ENCODE data around the gene SYS1. TPM values are rescaled to one million over a fixed set of nuclear protein-coding genes. Genes with fewer than 3 reads are reported as not detected.

Gene SYS1
- total RNA-seq, 2 experiments from 2014 or later, result 22.1 to 24.2 TPM

DNA sequence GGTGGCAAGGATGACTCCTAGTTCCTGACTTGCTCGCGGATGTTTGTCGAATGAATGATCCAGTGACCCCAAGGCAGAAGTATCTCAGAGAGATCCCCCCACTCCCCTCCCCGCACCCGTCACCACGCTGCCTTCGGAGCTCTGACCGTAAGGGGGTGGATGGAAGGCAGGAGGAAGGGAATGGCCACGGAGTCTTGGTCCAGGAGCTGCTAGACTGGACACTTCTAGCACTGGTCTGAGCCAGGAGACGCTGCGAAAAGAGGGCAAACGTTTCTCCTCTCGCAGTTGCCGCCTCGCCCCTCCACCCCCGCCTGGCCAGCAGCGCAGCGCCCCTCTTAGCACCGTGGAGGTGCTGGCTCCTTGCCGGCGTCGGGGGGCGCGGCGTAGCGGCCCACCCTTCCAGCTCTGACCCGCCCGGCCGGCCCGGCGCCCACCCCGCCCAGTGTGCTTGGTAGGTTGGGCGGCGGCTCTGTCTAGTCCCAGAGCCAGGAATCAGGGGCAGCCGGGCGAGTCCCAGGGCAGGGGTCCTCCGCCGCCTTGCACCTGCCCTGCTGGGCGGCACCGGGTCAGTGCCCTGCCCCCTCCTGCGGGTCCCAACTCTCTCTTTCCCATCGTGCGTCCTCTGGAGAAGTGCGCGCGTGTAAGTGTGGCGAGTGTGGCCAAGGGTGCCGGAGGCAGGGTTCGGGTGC is 42.8 kb downstream of the SYS1 start:
- no peak overlapping the region for H3K27ac Mint-ChIP-seq

DNA sequence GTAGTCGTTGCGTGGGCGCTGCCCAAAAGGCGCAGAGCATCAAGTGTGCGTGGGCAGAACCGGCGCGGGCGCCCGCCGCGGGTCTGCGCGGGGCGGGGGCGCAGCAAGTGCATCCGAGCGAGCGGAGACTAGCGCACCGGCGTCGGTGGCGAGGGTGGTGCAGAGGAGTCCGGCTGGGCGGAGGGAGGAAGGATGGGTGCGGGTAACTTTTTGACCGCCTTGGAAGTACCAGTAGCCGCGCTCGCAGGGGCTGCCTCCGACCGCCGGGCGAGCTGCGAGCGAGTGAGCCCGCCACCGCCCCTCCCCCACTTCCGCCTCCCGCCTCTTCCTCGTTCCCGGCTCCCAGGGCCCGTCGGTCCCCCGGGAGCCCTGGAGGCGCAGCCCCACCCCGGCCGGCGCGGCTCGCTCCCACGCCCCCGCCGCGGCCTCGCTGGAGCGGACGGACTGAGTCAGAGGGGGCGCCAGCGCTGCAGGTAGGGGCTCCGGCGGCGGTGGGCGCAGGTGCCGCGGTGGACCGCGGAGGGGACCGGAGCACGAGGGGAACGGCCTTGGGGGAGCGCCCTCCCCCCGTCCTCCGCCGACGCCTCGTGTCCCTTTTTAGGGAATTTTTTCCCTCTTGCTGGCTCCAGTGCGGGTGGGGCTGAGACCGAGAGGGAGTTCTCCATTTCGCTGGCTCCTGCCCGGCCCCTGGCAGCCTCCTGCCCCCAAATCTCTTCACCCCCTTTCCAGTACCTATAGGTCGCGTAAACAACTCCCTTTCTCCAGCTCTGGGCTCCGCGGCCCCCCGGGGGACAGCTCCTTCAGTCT is 43.5 kb downstream of the SYS1 start:
- H3K36me3 Mint-ChIP-seq (ENCODE audit: low read depth), result peaks cover 12% of the 10 kb centered on the region
- ChIA-PET CTCF (interaction anchor here (1.3 to 2.3 kb wide), 4 partner anchors 9 to 44 kb away, joined by 4 to 7 read pairs (median 4); partner anchors contain the start of gene SYS1), POLR2A (interaction anchor here (1.1 to 1.8 kb wide), 4 partner anchors 10 to 39 kb away, joined by 3 to 18 read pairs (median 6); partner anchors contain the start of gene PIGT)
- DNase-seq, result peak; percentile 45
- peaks cover 9% of the 10 kb centered on the region for H3K9me3 Mint-ChIP-seq
- peaks cover 16% of the 10 kb centered on the region for H3K4me1 Mint-ChIP-seq
- H3K27ac Mint-ChIP-seq, result no peak overlapping the region
- H3K27me3 Mint-ChIP-seq, result peaks cover 22% of the 10 kb centered on the region
- H3K4me3 Mint-ChIP-seq, result peak overlapping the region; percentile 71

More for the DNA sequence above, 42.8 kb downstream of the SYS1 start:
- ChIA-PET CTCF (interaction anchor here (1.3 to 3.2 kb wide), 4 partner anchors 10 to 43 kb away, joined by 4 to 15 read pairs (median 4); partner anchors contain the start of gene SYS1), POLR2A (interaction anchor here (1.8 kb wide), 1 partner anchor 10 kb away, joined by 7 read pairs; the partner anchor contains the start of gene PIGT)
- Mint-ChIP-seq H3K9me3 (peaks cover 9% of the 10 kb centered on the region), H3K4me3 (peak overlapping the region; percentile 71), H3K36me3 (ENCODE audit: low read depth) (peaks cover 14% of the 10 kb centered on the region), H3K27me3 (peaks cover 22% of the 10 kb centered on the region), H3K4me1 (peaks cover 14% of the 10 kb centered on the region)
- no peak for DNase-seq

DNA sequence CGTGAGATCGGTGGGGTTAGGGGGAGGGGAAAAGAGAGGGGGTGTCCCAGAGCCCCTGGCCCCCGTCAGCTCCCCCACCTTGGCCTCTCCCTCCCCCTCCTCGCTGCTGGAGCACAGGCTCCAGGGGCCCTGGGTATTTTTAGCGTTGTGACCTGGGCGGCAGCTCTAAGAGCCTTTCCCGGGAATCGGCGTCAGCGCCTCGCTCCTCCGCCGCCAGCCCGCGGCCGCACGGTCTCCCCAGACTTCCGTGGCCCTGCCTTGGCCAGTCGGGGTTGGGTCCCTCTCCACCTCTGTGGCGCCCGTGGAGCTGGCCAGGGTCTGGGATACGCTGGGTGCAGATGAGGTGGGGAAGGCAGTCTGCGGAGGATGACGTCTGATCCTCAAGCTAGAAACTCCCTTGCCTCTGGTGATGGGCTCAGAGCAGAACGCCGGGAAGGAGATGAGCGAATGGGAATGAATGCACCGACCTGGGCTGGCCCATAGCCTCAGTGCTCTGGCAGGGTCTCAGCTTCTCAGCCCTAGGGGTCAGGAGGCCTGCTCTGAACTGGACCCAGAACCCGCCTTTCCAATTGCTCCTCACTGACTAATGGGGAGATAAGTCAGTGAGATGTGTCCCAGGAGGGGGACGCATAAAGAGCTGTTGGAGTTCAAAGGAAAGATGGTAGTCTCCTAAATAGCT is 44.2 kb downstream of the SYS1 start:
- H3K9me3 Mint-ChIP-seq, result peaks cover 5% of the 10 kb centered on the region
- CTCF ChIA-PET, result interaction anchor here (1.0 to 2.3 kb wide), 6 partner anchors 8 to 115 kb away, joined by 3 to 7 read pairs (median 4); partner anchors contain the start of gene SYS1
- peaks cover 7% of the 10 kb centered on the region for H3K36me3 Mint-ChIP-seq (ENCODE audit: low read depth)
- no peak overlapping the region for H3K27ac Mint-ChIP-seq
- peak overlapping the region; percentile 70 for H3K4me3 Mint-ChIP-seq
- peaks cover 22% of the 10 kb centered on the region for H3K27me3 Mint-ChIP-seq
- POLR2A ChIA-PET, result interaction anchor here (1.1 to 1.8 kb wide), 4 partner anchors 9 to 40 kb away, joined by 3 to 18 read pairs (median 6); partner anchors contain the start of gene PIGT
- H3K4me1 Mint-ChIP-seq, result peaks cover 19% of the 10 kb centered on the region
- no peak for DNase-seq

DNA sequence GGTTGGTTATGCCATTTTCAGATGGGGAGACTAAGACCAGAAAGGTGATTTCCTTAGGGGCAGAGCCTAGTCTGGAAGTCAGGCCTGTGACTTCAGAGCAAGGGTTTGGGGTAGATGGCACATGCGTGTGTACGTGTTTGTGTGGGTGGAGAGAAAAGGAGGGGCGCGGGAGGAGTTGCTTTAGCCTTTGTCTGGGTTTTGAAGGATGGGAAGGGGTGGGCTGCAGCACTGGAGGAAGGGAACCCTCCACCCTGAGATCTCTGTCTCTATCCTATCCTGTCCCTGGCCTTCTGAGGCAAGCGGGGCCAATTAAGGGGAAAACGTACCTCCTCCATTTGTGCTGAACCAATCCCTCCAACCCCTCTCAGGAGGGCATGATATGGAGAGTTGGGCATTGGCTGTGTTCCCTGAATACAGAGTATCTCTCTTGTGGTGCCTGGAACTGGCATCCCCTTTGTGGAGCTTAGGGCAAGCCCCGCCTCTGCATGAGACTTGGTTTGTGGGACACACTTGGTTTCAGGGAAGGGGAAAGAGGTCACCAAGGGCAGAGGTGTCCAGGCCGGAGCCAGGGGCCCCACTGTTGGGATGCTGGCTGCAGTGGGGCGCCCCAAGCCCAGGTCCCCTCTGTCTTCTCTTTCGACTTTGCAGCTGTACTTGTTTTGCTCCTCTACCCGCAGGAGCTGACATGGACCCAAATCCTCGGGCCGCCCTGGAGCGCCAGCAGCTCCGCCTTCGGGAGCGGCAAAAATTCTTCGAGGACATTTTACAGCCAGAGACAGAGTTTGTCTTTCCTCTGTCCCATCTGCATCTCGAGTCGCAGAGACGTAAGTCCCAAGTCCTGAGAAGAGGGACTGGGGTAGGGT is 45.1 kb downstream of the SYS1 start, which contains the start of gene DBNDD2:
TSS of gene DBNDD2 (plus strand) at position 507 of the 863 bp plus-strand sequence. CDS start at position 686, 179 bp downstream.
- peaks cover 20% of the 10 kb centered on the region for H3K27me3 Mint-ChIP-seq
- CTCF ChIA-PET, result interaction anchor here (1.0 to 2.3 kb wide), 5 partner anchors 29 to 116 kb away, joined by 3 to 7 read pairs (median 4); partner anchors contain the start of gene SYS1
- POLR2A ChIA-PET, result interaction anchor here (1.1 to 1.8 kb wide), 4 partner anchors 8 to 40 kb away, joined by 3 to 18 read pairs (median 6); partner anchors contain the start of gene PIGT

DNA sequence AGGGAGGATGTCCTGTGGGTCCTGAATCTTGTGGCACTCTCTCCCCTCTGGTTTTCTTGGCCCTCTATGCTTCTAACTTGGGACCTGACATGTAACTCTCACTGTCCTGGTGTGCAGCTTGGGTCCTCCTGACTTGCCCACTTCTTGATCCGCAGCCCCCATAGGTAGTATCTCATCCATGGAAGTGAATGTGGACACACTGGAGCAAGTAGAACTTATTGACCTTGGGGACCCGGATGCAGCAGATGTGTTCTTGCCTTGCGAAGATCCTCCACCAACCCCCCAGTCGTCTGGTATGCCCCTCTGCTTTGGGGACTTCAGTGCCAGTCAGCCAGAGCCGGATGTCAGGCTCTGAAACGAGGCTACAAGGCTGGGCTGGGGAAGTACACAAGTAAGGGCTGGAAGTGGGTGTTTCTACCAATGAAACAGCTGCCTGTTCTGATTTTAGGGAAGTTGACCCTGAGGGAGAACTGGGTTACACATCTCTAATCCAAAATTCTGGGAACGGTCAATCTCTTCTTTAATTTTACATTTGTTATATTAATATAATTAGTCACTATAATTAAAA is 45.8 kb downstream of the SYS1 start:
- Mint-ChIP-seq H3K27ac (no peak overlapping the region), H3K4me3 (no peak overlapping the region), H3K36me3 (ENCODE audit: low read depth) (no peaks in the 10 kb centered on the region), H3K4me1 (peaks cover 19% of the 10 kb centered on the region), H3K9me3 (no peaks in the 10 kb centered on the region), H3K27me3 (peaks cover 16% of the 10 kb centered on the region)
- ChIA-PET CTCF (interaction anchor here (1.1 to 1.2 kb wide), 2 partner anchors 29 to 46 kb away, joined by 3 to 4 read pairs; partner anchors contain the start of gene SYS1), POLR2A (no interaction called here)
- no peak for DNase-seq

More for the DNA sequence above, 45.1 kb downstream of the SYS1 start, which contains the start of gene DBNDD2:
- Mint-ChIP-seq H3K9me3 (peaks cover 3% of the 10 kb centered on the region), H3K27ac (no peak within 1 kb of the TSS), H3K4me1 (peaks cover 19% of the 10 kb centered on the region), H3K36me3 (ENCODE audit: low read depth) (peaks cover 4% of the 10 kb centered on the region), H3K4me3 (peak within 1 kb of the TSS; percentile 70)
- no peak for DNase-seq

DNA sequence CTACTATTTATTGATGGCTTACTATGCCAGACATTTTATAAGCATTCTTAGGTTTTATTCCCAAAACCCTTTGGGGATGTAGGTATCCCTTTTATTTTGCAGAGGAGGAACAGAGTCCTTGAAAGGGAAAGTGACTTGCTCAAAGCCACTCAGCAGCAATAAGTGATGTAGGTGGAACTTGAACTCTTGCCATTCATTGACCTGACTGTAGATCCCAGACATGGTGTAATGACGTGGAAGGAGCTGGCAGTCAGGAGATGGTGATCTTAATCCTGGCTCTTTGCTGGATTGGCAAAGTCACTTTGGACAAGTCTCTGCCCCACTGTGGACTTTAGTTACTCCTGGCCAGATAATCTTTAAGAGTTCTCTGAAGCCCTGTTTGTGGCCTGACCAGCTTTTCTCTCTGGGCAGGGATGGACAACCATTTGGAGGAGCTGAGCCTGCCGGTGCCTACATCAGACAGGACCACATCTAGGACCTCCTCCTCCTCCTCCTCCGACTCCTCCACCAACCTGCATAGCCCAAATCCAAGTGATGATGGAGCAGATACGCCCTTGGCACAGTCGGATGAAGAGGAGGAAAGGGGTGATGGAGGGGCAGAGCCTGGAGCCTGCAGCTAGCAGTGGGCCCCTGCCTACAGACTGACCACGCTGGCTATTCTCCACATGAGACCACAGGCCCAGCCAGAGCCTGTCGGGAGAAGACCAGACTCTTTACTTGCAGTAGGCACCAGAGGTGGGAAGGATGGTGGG is 46.7 kb downstream of the SYS1 start:
- no peak for DNase-seq
- peaks cover 21% of the 10 kb centered on the region for H3K4me1 Mint-ChIP-seq
- CTCF ChIA-PET, result no interaction called here
- peaks cover 13% of the 10 kb centered on the region for H3K27me3 Mint-ChIP-seq
- no peaks in the 10 kb centered on the region for H3K9me3 Mint-ChIP-seq
- no peak overlapping the region for H3K4me3 Mint-ChIP-seq
- no peak overlapping the region for H3K27ac Mint-ChIP-seq
- H3K36me3 Mint-ChIP-seq (ENCODE audit: low read depth), result no peaks in the 10 kb centered on the region
- POLR2A ChIA-PET, result no interaction called here

DNA sequence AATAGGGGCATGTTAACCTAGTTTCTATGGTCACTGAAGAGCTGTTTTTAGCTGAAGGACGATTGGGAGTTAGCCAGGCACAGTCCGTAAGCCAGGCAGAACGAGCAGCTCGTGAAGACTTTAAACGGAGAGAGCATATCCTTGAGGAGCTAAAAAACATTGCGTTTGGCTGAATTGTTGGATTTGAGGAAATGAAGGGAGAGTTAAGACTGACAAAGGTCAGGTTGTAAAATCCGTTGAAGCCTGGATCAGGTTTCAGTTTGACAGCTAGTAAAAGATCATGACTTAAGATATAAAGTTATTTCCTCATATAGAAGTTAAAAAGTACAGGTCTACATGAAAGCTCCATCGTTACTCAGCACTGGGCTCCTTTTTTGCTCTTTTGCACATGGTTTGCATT is 47.9 kb downstream of the SYS1 start:
- DNase-seq, result no peak
- ChIA-PET POLR2A (interaction anchor here (0.8 to 1.6 kb wide), 2 partner anchors 43 to 46 kb away, joined by 3 to 5 read pairs; no protein-coding TSS in a partner anchor), CTCF (interaction anchor here (1.2 to 2.4 kb wide), 3 partner anchors 26 to 48 kb away, joined by 4 to 12 read pairs (median 10); partner anchors contain the start of gene SYS1)
- Mint-ChIP-seq H3K27ac (no peak overlapping the region), H3K4me1 (peaks cover 27% of the 10 kb centered on the region), H3K9me3 (no peaks in the 10 kb centered on the region), H3K27me3 (peaks cover 6% of the 10 kb centered on the region), H3K4me3 (no peak overlapping the region), H3K36me3 (ENCODE audit: low read depth) (peaks cover under 1% of the 10 kb centered on the region)

DNA sequence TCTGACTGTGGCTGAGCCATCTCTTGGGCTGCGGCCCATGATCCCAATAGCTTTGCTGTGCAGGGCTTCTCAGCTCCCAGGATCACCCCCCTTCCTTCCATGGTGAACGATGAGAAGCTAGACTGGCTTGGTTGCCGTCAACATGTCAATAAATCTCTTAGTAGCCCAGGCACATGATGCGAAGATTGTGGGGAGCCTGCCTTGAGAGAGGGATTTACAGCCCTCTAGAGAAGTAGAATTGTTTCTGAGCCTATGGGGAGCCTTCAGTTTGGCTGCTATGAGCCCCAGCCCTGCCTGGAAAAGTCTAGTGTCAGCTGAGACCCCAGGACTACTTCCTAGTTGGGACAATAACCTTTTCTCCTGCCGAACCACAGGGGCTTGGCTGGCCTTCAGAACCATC is 49.7 kb downstream of the SYS1 start:
- Mint-ChIP-seq H3K4me1 (peaks cover 37% of the 10 kb centered on the region), H3K27ac (no peak overlapping the region), H3K27me3 (peaks cover 1% of the 10 kb centered on the region), H3K9me3 (no peaks in the 10 kb centered on the region), H3K36me3 (ENCODE audit: low read depth) (peaks cover 4% of the 10 kb centered on the region), H3K4me3 (no peak overlapping the region)
- DNase-seq, result no peak
- POLR2A ChIA-PET, result no interaction called here
- CTCF ChIA-PET, result interaction anchor here (1.0 to 2.4 kb wide), 5 partner anchors 24 to 94 kb away, joined by 3 to 10 read pairs (median 8); partner anchors contain the start of gene SYS1

DNA sequence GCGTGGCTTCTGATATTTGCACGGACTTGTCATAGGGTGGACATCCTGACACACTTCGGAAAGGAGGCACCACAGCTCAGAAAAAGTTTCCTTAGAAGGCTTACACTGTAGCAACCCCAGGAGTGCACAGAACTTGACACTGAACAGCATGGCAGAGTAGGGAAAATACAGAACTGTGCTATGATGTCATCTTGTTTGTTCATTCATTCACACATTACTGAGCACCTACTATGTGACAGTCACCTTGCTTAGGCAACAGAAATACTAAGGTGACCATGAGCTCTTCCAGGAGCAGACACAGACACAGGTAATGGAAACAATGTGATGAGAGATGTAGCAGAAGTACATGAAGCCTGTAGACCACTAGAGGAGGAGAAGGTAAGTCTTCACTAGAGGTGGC is 50.5 kb downstream of the SYS1 start:
- H3K9me3 Mint-ChIP-seq, result no peaks in the 10 kb centered on the region
- no peaks in the 10 kb centered on the region for H3K27me3 Mint-ChIP-seq
- H3K36me3 Mint-ChIP-seq (ENCODE audit: low read depth), result peaks cover 10% of the 10 kb centered on the region
- CTCF ChIA-PET, result interaction anchor here (1.0 to 2.2 kb wide), 4 partner anchors 40 to 95 kb away, joined by 3 to 8 read pairs (median 6); partner anchors contain the start of gene SYS1
- POLR2A ChIA-PET, result no interaction called here
- no peak overlapping the region for H3K27ac Mint-ChIP-seq
- H3K4me1 Mint-ChIP-seq, result peaks cover 42% of the 10 kb centered on the region
- no peak for DNase-seq
- H3K4me3 Mint-ChIP-seq, result no peak overlapping the region

DNA sequence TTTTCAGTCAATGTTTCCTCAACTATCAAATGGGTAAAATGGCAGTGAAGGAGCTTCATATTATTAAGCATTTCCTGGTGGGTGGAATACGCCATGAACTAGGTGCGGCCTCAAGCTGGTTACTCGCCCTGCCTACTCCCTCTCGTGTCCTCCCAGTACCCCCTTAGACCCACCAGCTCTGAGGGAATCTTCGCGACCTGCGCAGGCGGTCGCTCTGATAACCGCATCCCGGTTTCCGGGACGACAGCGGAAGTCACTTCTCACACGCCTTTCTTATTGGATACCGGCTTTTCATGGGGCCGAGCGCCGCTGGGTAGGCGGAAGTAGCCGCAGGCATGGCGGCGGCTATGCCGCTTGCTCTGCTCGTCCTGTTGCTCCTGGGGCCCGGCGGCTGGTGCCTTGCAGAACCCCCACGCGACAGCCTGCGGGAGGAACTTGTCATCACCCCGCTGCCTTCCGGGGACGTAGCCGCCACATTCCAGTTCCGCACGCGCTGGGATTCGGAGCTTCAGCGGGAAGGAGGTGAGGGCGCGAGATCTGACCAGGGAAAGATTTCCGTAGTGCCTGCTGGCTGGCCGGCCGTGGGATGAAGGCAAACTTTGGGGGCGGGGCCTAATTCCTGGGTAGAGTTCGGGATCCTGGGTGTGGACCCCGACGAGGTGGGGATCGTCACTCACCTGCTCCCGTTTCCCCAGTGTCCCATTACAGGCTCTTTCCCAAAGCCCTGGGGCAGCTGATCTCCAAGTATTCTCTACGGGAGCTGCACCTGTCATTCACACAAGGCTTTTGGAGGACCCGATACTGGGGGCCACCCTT is 53.1 kb downstream of the SYS1 start, which contains the start of gene PIGT:
TSS of gene PIGT (plus strand) at position 320 of the 816 bp plus-strand sequence. CDS start at position 336, 16 bp downstream.
- ChIA-PET CTCF (interaction anchor here (0.7 to 4.3 kb wide), 6 partner anchors 10 to 96 kb away, joined by 3 to 30 read pairs (median 4); partner anchors contain the start of gene SYS1), POLR2A (interaction anchor here (0.8 to 2.9 kb wide), 21 partner anchors 9 to 456 kb away, joined by 3 to 24 read pairs (median 4); partner anchors contain the start of genes DNTTIP1, SDC4, SYS1 and TOMM34)
- Mint-ChIP-seq H3K36me3 (ENCODE audit: low read depth) (peaks cover 33% of the 10 kb centered on the region), H3K4me1 (peaks cover 49% of the 10 kb centered on the region), H3K27ac (peak within 1 kb of the TSS; percentile 91), H3K4me3 (peak within 1 kb of the TSS; percentile 93), H3K27me3 (no peaks in the 10 kb centered on the region), H3K9me3 (no peaks in the 10 kb centered on the region)
- DNase-seq, result peak; percentile 91

All from activated CD4-positive, alpha-beta memory T cell treated with anti-CD3 and anti-CD28 coated beads, Interleukin-2, amount 10 ng/mL, durations not matched to agents 7 days and 5 days (primary cell).